Tibial nerve (tissue), 3 donors: Measurements from ENCODE around the gene SLC5A1.

Experiments used
- POLR2A ChIP-seq, 2 donors: fragments of 450-650 bp; IDR thresholded peaks; one replicate each; pipeline ENCODE4 v1.6.1; 2017; ENCODE audit warnings: antibody characterized with exemption in 2 of 2, mild to moderate bottlenecking in 2 of 2, moderate library complexity in 2 of 2
- TF ChIP-seq, protein P1 (sequence below), 5 experiments: fragments of 200-600 bp in 3 of 5; fragments of 450-650 bp in 2 of 5; sonication (generic) in 3 of 5; IDR thresholded peaks; one replicate each; pipeline ENCODE4 v1.5.1; 2016 to 2019; ENCODE audit warnings: antibody characterized with exemption in 5 of 5, mild to moderate bottlenecking in 3 of 5, moderate library complexity in 2 of 5

GRCh38 chr22:32144496-32145274 lies 101.6 kb downstream of the SLC5A1 start:
- TF ChIP-seq, protein P1, sequence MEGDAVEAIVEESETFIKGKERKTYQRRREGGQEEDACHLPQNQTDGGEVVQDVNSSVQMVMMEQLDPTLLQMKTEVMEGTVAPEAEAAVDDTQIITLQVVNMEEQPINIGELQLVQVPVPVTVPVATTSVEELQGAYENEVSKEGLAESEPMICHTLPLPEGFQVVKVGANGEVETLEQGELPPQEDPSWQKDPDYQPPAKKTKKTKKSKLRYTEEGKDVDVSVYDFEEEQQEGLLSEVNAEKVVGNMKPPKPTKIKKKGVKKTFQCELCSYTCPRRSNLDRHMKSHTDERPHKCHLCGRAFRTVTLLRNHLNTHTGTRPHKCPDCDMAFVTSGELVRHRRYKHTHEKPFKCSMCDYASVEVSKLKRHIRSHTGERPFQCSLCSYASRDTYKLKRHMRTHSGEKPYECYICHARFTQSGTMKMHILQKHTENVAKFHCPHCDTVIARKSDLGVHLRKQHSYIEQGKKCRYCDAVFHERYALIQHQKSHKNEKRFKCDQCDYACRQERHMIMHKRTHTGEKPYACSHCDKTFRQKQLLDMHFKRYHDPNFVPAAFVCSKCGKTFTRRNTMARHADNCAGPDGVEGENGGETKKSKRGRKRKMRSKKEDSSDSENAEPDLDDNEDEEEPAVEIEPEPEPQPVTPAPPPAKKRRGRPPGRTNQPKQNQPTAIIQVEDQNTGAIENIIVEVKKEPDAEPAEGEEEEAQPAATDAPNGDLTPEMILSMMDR (IDR thresholded peaks at IDR 0.05), result no peak
- TF ChIP-seq POLR2A (IDR thresholded peaks at IDR 0.05), result no peak
